ENCODE results near the gene ARAP2. TPM values are rescaled to one million over a fixed set of nuclear protein-coding genes. Genes with fewer than 3 reads are reported as not detected.

Gene ARAP2
- total RNA-seq, 1 experiment from 2014 or later, result 13.6 TPM

GRCh38 chr4:36091997-36092396 is 152.3 kb downstream of the ARAP2 start (continued):
- no peak for TF ChIP-seq SP1 (IDR thresholded peaks at IDR 0.05; ENCODE audit: low read depth)

GRCh38 chr4:36088542-36088941 is 155.8 kb downstream of the ARAP2 start:
- H3K27me3 ChIP-seq (ENCODE audit: insufficient read depth, low read length), result no peaks in the 10 kb centered on the region
- H3K4me1 ChIP-seq (ENCODE audit: control insufficient read depth in 1 of 2, insufficient read depth in 2 of 2, low read length in 2 of 2), result no peaks in the 10 kb centered on the region
- H3K9me2 ChIP-seq (ENCODE audit: insufficient read depth), result no peaks in the 10 kb centered on the region
- no peak overlapping the region for H3K9ac ChIP-seq (ENCODE audit: low read length)
- H4K20me1 ChIP-seq (ENCODE audit: insufficient read depth), result no peaks in the 10 kb centered on the region
- no peaks in the 10 kb centered on the region for H3K79me2 ChIP-seq (ENCODE audit: insufficient read depth, low read length)
- no TSS peak for BruUV-seq (replicated peaks)
- ChIA-PET RAD21 (ENCODE audit: low non-redundant PET in 1 of 2, low total read pairs in 2 of 2, uncharacterized antibody in 2 of 2, unreplicated experiment in 2 of 2) (no interaction called here), CTCF (no interaction called here), POLR2A (no interaction called here)
- intact Hi-C loops (cut with micrococcal nuclease), result no loop called here
- no peak overlapping the region for H2AFZ ChIP-seq (ENCODE audit: low read depth, low read length, poor library complexity, severe bottlenecking)
- no peak overlapping the region for H3K27ac ChIP-seq (ENCODE audit: low read depth, low read length)
- DNase-seq (ENCODE audit: low read depth, low spot score), result no peak
- H3K4me3 ChIP-seq (replicated peaks in 1 of 2; ENCODE audit: low read depth in 1 of 2, low read length in 2 of 2), result no peak overlapping the region
- H3K36me3 ChIP-seq (ENCODE audit: control insufficient read depth in 1 of 2, insufficient read depth in 2 of 2, low read length in 2 of 2), result no peaks in the 10 kb centered on the region
- no peak for ATAC-seq
- no peaks in the 10 kb centered on the region for H3K9me3 ChIP-seq (ENCODE audit: control insufficient read depth in 1 of 2, insufficient read depth in 1 of 2, low read depth in 1 of 2, low read length in 2 of 2)
- H3K4me2 ChIP-seq (ENCODE audit: low read length), result no peak overlapping the region
- TF ChIP-seq ZNF274 (IDR thresholded peaks at IDR 0.05; ENCODE audit: low read depth, low read length) (no peak), REST (IDR thresholded peaks at IDR 0.05; ENCODE audit: low read depth) (no peak), MAX (IDR thresholded peaks at IDR 0.05) (no peak), CBX3 (IDR thresholded peaks at IDR 0.05; ENCODE audit: low read depth) (no peak), EZH2 (IDR thresholded peaks at IDR 0.05) (no peak), ATF3 (IDR thresholded peaks at IDR 0.05) (no peak), TCF7L2 (IDR thresholded peaks at IDR 0.05; ENCODE audit: borderline replicate concordance, extremely low read depth, insufficient read depth, insufficient read length) (no peak), YY1 (IDR thresholded peaks at IDR 0.05; ENCODE audit: extremely low read depth, insufficient replicate concordance, low read depth, low read length) (no peak), EGR1 (IDR thresholded peaks at IDR 0.05; ENCODE audit: low read depth) (no peak), POLR2A (IDR thresholded peaks at IDR 0.05; ENCODE audit: borderline replicate concordance, extremely low read depth, insufficient read depth, insufficient read length) (no peak), SP1 (IDR thresholded peaks at IDR 0.05; ENCODE audit: low read depth) (no peak), RAD21 (IDR thresholded peaks at IDR 0.05; ENCODE audit: low read depth) (no peak), FOSL1 (IDR thresholded peaks at IDR 0.05; ENCODE audit: low read depth) (no peak), ZBTB33 (IDR thresholded peaks at IDR 0.05; ENCODE audit: extremely low read depth, insufficient replicate concordance, low read length) (no peak), ELF1 (IDR thresholded peaks at IDR 0.05; ENCODE audit: borderline replicate concordance, low read depth) (no peak), CEBPB (IDR thresholded peaks at IDR 0.05; ENCODE audit: low read depth) (no peak), POLR2AphosphoS5 (IDR thresholded peaks at IDR 0.05; ENCODE audit: low read depth, low read length) (no peak), SIN3A (IDR thresholded peaks at IDR 0.05; ENCODE audit: low read depth) (no peak), ZFX (IDR thresholded peaks at IDR 0.05) (no peak), CTCF (IDR thresholded peaks at IDR 0.05 in 2 of 3, conservative IDR thresholded peaks at IDR 0.05 in 1 of 3; ENCODE audit: borderline replicate concordance in 1 of 3, insufficient read depth in 1 of 3, low read depth in 2 of 3, low read length in 2 of 3) (no peak)

All from HCT116 (cell line).